ENCODE measurements around the gene TMTC3.

DNA sequence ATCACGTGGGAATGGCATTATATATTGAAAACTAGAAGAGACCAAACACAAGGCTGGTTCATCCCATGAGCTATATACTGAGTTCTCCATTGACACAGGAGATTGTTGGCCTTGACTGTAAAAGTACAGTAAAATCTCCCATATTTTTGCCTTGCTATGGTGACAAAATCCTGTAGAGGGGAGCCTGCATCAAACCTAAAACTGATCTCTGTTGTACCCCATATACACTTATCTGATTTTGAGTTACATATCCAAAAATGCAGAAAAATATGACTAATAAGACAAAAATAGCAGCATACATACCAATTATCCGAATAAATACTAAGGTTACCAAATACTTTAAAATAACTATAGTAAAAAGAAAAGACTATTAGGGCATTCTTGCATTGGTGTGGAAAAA is 60.4 kb downstream of the TMTC3 start:
- TF ChIP-seq, protein P1, sequence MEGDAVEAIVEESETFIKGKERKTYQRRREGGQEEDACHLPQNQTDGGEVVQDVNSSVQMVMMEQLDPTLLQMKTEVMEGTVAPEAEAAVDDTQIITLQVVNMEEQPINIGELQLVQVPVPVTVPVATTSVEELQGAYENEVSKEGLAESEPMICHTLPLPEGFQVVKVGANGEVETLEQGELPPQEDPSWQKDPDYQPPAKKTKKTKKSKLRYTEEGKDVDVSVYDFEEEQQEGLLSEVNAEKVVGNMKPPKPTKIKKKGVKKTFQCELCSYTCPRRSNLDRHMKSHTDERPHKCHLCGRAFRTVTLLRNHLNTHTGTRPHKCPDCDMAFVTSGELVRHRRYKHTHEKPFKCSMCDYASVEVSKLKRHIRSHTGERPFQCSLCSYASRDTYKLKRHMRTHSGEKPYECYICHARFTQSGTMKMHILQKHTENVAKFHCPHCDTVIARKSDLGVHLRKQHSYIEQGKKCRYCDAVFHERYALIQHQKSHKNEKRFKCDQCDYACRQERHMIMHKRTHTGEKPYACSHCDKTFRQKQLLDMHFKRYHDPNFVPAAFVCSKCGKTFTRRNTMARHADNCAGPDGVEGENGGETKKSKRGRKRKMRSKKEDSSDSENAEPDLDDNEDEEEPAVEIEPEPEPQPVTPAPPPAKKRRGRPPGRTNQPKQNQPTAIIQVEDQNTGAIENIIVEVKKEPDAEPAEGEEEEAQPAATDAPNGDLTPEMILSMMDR (conservative IDR thresholded peaks at IDR 0.05; ENCODE audit: low read length), result no peak
- no peak for TF ChIP-seq EZH2phosphoT487 (IDR thresholded peaks at IDR 0.05; ENCODE audit: borderline replicate concordance, low read depth, low read length)
